DMS53 treated with DMSO at 0.1 percent for 48 hours (cell line): ENCODE measurements around the gene SPRED2.

ENCODE experiments used
- DNase-seq: peaks from one replicate; lab custom pipeline; 2025; ENCODE audit not compliant: unreplicated experiment; lab: John Stamatoyannopoulos, UW

SPRED2 gene

DNA sequence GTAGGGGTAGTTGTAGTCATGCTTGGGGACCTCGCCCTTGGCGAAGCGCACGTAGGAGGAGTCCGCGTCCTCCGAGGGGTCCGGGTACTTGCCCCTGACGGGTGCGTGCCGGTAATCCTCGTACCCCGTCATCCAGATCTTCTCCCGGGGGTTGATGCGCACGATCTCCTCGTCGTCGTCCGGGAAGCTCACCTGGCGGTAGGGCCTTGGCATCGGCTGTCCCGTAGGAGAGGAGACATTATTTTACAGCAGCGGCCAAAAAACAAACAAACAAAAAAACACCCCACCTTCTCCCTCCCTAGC, 118.5 kb downstream of the SPRED2 start:
- no peak for DNase-seq

DNA sequence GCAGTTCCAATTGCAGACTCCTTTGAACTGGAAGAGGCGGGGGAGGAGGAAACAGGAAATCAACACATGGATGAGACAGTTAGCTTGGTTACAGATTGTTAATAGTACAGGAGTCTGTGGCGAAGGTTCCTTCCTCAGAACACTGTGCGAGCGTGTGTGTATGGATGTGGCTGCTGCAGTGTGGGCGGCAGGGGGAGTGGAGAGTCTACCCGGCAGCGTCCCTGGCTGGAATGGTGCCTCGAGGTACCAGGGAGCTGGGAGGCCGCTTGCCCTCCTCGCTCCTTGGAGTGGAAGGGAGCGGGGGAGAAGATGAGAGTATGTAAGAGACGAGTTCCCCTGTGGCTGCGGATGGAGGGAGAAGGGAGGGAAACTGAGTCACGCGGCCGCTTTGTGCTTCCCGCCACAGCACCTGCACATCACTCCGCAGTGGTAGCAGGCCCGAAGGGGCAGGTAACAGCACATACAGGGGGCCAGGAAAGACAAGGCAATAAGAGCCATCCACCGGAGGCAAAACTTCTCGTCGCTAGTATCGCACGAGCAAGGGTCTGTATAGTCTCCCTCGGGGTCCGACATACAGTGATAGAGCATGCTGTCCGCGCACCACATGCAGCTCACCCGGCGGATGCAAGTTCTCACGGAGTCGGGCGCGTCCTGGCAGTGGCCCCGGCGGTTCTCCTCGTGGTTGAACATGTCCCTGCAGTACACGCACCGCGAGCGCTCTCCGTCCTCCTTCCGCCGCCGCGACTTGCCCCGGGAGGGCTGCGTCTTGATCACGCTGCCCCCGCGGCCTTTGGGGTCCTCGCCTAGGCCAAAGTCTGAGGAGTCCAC, 119.1 kb downstream of the SPRED2 start:
- no peak for DNase-seq

DNA sequence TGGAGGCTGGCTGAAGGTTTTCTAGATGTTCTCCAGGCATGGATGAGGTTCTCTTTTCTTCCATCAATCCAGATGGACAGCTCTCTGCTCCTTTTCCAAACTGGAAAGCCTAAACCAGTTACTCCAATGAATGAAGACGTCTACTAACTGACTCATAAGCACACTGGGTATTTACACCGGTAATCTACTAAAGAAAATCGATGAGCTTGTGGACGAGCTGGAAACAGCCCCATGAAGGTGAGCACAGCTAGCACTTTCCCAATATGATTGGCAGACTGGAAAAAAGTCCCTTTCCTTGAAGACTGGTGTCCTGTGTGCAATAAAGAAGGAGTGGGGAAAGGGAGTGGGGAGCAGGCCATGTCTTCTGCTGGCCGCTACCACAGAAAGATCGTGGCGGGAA, 120.8 kb downstream of the SPRED2 start:
- DNase-seq: no peak

DNA sequence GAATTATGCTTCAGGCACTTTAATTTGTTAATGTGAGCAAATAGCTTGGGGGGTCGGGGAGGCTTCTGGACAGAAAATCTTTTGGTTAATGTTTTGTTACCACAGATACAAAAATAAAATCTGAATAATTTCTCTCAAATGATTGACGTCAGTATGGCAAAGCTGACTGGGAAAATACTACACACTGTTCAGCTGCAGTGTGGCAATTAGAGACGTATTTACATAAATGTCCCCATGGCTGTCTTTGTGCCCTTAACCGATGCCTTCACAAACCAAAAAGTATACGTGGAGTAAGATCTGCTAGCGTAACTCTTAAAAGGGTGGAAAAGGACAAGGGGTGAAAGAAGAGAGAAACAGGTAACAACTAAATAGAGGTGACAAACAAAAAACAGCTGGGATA, 121.3 kb downstream of the SPRED2 start:
- DNase-seq: no peak

DNA sequence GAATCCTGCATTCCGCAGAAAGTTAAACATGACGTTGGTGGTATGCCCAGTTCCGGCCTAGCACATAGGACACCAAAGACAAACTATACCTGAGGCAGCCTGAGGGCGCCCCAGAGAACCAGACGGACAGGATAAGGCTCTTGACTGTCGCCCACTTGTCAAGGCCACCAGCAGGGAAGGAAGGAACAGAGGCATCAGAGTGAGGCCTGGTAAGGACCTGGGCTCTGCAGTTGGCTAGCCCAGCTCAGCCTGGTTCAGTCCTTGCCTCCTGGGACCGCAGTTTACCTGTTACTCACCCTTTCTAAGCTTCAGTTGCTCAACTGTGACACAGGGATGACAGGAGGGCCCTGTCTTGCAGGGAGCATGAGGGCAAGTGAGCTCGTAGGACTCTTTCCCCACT, 122.7 kb downstream of the SPRED2 start:
- no peak for DNase-seq

DNA sequence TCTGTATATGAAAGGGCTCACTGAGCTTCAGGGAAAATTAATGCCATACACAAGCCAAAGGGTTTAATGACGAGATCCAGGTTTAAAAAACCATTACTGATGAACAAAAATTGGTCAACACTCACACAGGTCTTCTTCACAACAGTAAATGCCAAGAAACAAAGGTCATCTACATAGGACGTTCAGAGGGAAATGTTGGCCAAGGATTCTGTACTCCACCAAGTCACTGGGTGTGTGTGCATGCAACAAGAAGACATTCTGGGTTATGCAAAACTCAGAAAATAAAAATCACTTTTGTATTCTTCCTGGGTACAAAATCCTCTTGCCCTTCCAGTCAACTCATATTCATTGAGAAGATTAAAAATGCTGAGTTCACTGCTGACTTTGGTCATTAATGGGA, 126.5 kb downstream of the SPRED2 start:
- DNase-seq: no peak

DNA sequence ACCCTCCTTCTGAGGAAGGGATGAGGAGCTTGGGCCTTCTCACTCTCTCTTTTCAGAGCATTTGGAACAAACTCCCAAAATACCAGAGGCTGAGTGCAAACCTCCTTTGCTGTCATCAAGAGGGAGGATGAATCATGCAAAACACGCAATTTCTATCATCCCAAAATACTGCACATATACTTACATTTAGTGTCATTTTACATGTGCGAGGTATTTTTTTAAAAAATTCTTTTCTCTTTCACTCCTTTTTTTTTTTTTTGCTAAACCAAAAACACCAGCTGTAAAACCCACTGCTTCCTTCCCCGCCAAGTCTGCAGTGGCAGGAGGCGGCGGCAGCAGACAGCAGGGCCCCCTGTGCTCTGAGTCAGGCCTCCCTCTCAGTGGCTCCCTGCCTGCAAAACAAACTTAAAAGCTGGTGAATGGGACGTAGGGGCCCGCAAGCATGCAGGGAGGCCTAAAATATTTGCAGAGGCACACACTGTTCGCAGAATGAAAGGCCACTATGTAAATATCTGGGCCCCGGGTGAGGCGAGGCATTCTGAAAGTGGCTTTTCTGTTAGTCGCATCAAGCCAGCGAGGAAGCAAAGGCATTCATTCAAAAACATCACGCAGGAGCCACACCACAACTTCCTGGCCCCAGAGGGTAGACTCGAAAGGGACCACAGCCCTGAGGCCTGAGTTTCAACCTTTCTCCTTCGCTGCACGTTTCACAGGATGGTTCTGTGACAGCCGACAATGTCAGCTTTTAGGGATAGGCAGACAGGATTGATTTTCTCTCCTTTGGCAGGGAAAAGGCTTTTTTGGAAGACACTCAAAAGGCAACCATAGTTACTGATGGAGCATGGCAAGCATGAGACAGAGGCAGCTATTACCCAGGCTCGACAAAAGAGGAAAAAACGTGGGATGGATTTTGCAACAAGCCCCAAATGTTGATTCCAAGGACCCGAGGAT, 131.4 kb downstream of the SPRED2 start:
- DNase-seq: no peak

DNA sequence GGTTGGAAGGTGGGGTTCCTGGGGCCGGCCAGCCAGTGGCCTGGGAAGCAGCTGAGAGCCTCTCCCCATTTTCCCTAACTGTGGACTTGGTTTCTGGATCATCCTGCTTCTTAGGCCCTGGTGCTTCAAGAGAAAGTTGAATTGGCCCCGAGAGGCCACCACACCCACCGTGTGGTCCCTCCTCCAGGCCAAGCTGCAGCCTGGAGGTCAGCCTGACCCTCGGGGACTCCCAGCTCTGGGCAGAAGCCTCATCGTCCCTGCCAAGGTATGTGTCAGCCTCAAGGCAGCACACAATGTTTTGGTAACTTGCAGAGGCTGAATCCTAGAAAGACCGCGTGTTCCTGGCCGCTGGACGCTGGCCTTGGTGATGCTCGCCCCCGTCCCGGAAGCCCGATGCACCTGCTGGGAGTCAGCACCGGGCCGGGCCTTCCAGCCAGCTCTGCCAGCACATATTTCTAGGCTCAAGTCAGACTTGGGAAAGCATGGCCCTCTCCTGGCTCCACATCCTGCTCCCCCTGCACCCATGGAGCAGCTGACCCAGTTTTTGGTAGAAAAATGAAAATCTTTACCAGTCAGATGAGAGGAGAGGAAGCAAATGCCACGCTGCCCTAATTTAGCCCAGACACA, 132.2 kb downstream of the SPRED2 start:
- DNase-seq: no peak

DNA sequence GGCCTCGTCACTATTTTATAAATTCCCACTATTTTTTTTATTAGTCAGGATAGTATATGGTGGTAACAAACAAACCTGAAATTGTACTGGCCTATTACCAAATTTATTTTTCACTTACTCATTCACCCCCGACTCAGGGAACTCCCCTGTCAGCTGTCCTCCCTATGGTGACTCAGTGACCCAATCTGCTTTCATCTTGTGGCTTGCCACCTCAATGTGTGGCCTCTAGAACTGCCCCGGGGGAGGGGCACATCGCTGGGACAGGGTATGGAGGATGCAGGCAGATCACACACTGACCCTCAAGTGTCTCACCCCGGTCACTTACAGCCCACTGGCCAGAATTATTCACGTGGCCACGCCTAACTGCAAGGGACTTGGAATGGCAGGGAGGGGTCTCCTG, 133.2 kb downstream of the SPRED2 start:
- DNase-seq: no peak

DNA sequence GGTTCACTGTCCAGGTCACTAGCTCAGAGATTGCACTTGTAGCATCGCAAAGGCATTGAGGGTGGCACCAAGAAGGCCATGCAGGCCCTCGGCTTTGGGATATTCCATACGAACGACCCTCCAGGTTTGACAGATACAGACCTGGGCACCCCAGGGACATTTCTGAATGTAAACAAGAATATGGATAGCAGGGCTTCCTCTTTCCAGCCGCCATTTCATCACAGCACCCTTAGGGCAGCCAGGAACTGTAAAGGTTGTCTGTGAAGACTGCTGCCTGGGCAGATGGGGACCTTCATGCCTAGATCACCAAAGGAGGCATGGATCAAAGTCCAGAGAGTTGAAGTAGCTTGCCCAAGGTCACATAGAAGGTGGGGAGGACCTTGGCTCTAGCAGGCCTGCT, 134.3 kb downstream of the SPRED2 start:
- DNase-seq: no peak

DNA sequence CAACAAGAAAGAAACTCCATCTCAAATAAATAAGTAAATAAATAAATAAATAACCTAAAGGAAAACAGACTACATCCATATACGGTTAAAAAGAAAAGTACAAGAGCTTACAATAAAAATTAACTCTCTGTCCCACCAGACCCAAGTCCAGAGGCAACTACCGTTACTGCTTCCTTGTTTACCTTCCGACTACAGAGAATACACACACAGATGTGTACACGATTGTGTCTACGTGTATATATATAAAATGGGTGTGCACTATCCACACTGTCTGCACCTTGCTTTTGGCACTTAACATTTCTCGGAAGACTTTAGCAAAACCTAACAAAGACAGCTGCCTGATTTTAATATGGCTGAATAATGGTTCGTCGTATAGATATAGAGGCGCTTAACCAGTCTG, 134.9 kb downstream of the SPRED2 start:
- no peak for DNase-seq

DNA sequence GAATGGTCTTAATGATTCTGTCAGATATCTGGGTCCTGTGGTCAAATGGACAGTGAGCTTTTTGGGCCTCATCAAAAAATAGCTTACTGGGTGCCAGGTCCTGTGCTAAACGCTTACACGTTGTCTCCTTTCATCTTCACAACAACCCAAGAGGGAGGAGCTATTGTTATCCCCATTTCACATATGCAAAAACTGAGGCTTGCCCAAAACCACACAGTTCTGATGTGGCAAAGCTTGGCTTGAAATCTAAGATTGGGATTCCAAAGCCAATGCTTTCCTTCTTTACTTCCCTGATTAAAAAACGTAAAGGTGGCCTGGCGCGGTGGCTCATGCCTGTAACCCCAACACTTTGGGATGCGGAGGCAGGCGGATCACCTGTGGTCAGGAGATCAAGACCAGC, 135.4 kb downstream of the SPRED2 start:
- no peak for DNase-seq

DNA sequence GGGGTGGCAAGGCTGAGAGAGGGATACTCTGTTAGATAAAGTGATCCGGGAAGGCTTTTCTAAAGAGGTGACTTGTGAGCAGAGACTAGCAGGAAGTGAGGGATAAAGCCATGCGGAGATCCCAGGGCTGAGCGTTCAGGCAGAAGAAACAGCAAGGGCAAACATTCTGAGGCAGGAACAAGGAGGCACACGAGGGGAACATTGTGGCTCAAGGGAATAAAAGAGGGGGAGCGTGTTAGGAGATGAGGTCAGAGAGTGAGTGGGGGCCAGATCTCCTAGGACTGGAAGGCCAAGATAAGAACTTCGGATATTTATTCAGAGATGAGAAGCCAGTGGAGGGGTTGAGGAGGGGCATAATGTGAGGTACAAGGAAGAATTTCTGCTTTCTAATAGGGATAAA, 137.7 kb downstream of the SPRED2 start:
- no peak for DNase-seq

DNA sequence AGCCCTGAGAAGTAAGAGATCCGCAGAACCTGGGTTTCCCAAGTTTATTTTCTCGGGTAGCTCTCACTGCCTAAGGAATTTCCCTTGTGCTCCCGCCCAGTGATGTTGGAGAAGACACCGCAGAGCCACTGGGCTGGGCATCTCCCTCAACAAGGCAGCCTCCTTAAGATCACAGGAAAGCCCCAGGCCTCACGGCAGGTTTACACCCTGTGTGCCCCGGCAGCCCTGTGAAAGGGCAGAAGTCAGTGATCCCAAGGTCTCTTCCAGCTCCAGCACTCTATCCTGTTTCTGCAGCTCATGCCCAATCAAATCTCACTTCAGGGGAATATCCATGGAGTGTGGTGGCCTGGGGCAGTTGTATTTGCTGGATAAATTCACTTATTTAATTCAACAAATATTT, 138.3 kb downstream of the SPRED2 start:
- no peak for DNase-seq

DNA sequence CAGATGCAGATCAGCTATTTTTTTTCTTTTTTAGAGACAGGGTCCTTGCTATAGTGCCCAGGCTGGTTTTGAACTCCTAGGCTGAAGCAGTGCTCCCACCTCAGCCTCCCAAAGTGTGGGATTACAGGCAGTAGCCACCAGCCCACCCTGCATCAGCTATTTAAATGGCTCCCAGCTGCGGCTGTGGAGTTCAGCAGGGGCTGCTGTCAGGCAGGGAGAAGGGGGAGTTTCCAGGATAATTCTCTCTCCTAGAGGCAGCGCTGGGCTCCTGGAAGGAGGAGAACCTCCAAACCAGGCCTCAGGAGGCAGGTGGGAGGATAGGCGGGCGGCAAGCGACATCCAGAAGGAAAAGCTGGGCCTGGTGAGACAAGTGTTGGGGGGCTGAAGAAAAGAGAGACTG, 139.0 kb downstream of the SPRED2 start:
- no peak for DNase-seq

DNA sequence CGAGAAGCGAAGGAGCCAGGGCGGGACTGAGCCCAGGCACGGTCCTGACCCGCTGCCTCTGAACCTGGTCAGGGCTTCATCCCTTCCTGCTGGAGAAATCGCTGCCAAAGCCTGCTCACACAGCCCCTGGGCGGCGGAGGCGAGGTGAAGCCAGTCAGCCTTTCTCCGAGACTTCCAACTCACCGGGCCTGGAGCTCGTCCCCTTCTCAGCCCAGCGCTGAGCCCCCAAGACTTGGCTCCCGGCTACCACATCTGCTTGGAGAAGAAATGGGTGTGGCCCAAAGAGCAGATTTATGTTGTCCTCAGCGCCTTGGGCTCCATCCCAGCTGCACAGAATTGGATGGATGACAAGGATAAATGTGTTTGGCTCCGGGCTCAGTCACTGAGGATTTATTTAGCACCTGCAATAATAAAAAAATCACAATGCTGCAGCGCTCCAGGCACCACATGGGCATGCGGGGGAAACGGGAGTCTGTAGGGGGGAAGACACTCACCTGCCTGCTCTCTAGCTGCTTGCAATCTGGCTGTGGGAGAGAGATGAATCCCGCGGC, 139.9 kb downstream of the SPRED2 start:
- no peak for DNase-seq

DNA sequence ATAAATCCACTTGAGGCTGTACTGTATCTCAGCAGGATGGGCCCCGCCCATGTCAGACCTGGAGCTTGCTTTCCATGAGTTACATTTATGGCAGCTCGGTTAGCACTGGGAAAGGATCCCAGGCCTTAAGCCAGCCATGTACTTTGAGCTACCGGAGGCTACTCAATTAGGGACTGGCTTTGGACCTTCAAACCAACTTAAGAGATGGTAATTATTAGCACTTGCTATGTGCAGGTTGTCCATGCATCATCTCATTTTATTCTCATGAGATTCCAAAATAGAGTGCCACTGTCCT, 140.3 kb downstream of the SPRED2 start:
- DNase-seq: no peak

DNA sequence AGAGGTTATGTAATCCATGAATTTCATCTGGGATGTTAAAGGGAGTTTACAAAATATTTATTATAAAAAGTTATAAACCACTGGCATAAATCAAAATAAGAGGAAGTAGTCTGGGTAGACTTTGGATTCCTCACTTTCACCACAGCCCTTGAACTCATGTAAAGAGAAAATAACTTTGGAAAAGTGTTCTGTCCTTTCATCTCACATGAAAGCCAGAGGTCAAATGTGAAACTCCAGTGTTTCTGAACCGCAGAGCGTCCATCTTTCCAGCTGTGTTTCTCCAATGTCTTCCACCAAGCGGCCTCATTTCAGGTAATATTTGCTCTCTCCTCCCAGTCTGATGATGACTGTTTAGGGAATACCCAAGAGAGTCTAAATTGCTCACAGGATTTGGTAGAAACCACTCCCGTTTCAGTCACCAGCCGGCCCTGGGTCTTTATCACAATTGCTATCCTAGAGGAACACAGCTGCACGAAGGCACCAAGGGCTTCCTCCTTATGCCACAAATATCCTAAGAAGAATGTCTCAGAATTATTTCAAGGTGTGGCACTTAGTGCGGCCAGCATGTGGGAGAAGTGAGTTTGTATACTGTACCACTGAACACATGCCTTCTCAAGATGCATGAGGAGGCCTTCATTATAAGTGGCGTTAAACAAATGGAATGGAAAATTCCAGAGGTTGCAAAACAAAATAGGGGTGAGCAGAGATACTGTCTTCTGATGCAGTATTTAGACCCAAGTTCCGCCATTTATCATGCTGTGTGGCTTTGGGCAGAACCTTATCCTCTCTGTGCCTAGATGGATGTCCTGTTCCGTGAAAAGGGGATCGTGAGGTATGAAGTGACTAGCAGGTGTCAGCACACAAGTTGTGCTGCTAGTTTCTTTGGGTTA, 140.9 kb downstream of the SPRED2 start:
- no peak for DNase-seq

DNA sequence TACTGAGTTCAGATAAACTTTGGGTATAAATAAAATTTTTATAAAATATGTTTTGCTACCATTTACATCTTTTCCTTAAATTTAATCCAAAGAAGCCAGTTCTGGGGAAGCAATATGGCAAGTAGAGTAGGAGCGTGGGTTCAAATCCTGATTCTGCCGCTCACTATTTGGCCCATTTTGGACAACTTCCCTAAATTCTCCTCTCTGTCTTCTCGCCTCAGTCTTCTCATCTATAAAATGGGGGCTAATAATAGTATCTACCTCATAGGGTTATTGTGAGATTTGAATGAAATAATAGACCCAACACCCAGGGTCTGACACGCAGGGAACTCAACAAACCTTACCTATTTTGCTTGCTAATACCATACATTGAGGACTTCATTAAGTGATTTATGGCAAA, 145.0 kb downstream of the SPRED2 start:
- no peak for DNase-seq

DNA sequence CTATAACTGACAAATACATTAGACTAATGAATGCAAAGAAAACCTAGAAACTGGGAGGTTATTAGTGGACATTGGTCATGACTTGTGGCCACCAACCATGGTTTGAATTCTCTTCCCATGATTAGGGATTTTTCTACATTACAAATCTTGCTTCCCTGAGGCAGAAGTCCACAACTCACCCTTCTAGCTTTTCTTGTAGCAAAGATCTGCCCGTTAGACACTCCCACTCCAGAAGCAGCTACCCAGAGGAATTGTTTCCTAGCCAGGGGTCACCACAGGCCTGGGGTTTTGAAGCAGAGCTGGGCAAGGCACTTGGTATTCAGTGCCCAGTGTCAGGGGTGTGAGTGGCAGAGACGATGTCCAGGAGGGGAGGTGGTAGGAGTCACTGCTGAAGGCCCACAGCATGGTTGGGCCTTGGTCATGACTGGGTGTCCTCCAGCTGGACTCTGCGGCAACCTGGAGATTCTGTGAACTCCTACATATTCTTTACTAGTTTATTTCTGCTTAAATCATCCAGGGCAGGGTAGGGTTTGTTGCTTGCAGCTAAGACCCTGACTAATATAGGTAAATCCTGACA, 149.8 kb downstream of the SPRED2 start:
- DNase-seq: no peak
